Measurements from ENCODE around the gene ZNF474.

ZNF474 gene

GRCh38 chr5:122118356-122118948, 10.9 kb upstream of the ZNF474 start:
- DNase-seq (ENCODE audit: low read depth in 2 of 3, low spot score in 2 of 3): no peak

GRCh38 chr5:122119205-122119604, 10.1 kb upstream of the ZNF474 start:
- DNase-seq (ENCODE audit: low read depth in 2 of 3, low spot score in 2 of 3): no peak

- DNase-seq (ENCODE audit: low read depth in 2 of 3, low spot score in 2 of 3): no peak
Measured at GRCh38 chr5:122120493-122120892, 8.9 kb upstream of the ZNF474 start.

- DNase-seq (ENCODE audit: low read depth in 2 of 3, low spot score in 2 of 3): no peak
Measured at GRCh38 chr5:122120957-122121356, 8.4 kb upstream of the ZNF474 start.

- no peak for DNase-seq (ENCODE audit: low read depth in 2 of 3, low spot score in 2 of 3)
Measured at GRCh38 chr5:122121479-122122465, 7.6 kb upstream of the ZNF474 start.

- no peak for DNase-seq (ENCODE audit: low read depth in 2 of 3, low spot score in 2 of 3)
Measured at GRCh38 chr5:122124766-122125165, 4.6 kb upstream of the ZNF474 start.

GRCh38 chr5:122126177-122126755, 3.1 kb upstream of the ZNF474 start:
- DNase-seq (ENCODE audit: low read depth in 2 of 3, low spot score in 2 of 3): no peak

GRCh38 chr5:122126756-122127321, 2.5 kb upstream of the ZNF474 start:
- no peak for DNase-seq (ENCODE audit: low read depth in 2 of 3, low spot score in 2 of 3)

GRCh38 chr5:122130152-122130551, 806 bp downstream of the ZNF474 start:
- no peak for DNase-seq (ENCODE audit: low read depth in 2 of 3, low spot score in 2 of 3)

- no peak for DNase-seq (ENCODE audit: low read depth in 2 of 3, low spot score in 2 of 3)
Measured at GRCh38 chr5:122137702-122138101, 8.4 kb downstream of the ZNF474 start.

GRCh38 chr5:122138356-122138755, 9.0 kb downstream of the ZNF474 start:
- no peak for DNase-seq (ENCODE audit: low read depth in 2 of 3, low spot score in 2 of 3)

GRCh38 chr5:122140900-122141299, 11.6 kb downstream of the ZNF474 start:
- no peak for DNase-seq (ENCODE audit: low read depth in 2 of 3, low spot score in 2 of 3)

GRCh38 chr5:122141751-122142150, 12.4 kb downstream of the ZNF474 start:
- DNase-seq (ENCODE audit: low read depth in 2 of 3, low spot score in 2 of 3): no peak

- no peak for DNase-seq (ENCODE audit: low read depth in 2 of 3, low spot score in 2 of 3)
Measured at GRCh38 chr5:122142480-122143164, 13.3 kb downstream of the ZNF474 start.

- no peak for DNase-seq (ENCODE audit: low read depth in 2 of 3, low spot score in 2 of 3)
Measured at GRCh38 chr5:122144236-122144635, 14.9 kb downstream of the ZNF474 start.

- no peak for DNase-seq (ENCODE audit: low read depth in 2 of 3, low spot score in 2 of 3)
Measured at GRCh38 chr5:122145906-122146305, 16.6 kb downstream of the ZNF474 start.

GRCh38 chr5:122149321-122150090, 20.2 kb downstream of the ZNF474 start:
- DNase-seq (ENCODE audit: low read depth in 2 of 3, low spot score in 2 of 3): no peak

GRCh38 chr5:122150215-122150614, 20.9 kb downstream of the ZNF474 start:
- DNase-seq (ENCODE audit: low read depth in 2 of 3, low spot score in 2 of 3): no peak

GRCh38 chr5:122151640-122152039, 22.3 kb downstream of the ZNF474 start:
- DNase-seq (ENCODE audit: low read depth in 2 of 3, low spot score in 2 of 3): no peak

GRCh38 chr5:122152266-122152900, 23.0 kb downstream of the ZNF474 start:
- DNase-seq (ENCODE audit: low read depth in 2 of 3, low spot score in 2 of 3): no peak

Measured in activated CD8-positive, alpha-beta memory T cell treated with anti-CD3 and anti-CD28 coated beads for 48 hours (primary cell).